Transverse colon (tissue), 4 donors: Measurements from ENCODE around the gene IL17B. TPM values are rescaled to one million over a fixed set of nuclear protein-coding genes. Genes with fewer than 3 reads are reported as not detected.

Source experiments
- DNase-seq: peaks from one replicate; pipeline ENCODE4 v3.0.0-alpha.2; 2019
- H3K27ac ChIP-seq, 4 donors: fragments of 200-600 bp; sonication (generic); 2 replicates each; pipeline ENCODE4 v1.5.1; 2016 to 2018; ENCODE audit warnings: inconsistent platforms in 4 of 4
- H3K27me3 ChIP-seq: fragments of 200-600 bp; sonication (generic); 2 replicates; pipeline ENCODE4 v1.5.1; 2017; ENCODE audit warnings: inconsistent platforms
- H3K36me3 ChIP-seq, 4 donors: fragments of 200-600 bp; sonication (generic); 2 replicates each; pipeline ENCODE4 v1.5.1; 2017 to 2019; ENCODE audit warnings: inconsistent platforms in 4 of 4
- H3K4me1 ChIP-seq, 4 donors: fragments of 200-600 bp; sonication (generic); 2 replicates each; pipeline ENCODE4 v1.5.1; 2017 to 2020; ENCODE audit warnings: inconsistent platforms in 4 of 4
- H3K4me3 ChIP-seq, 4 donors: fragments of 200-600 bp; sonication (generic); 1 replicate in 1 of 4; 2 replicates in 3 of 4; pipeline versions ENCODE4 v1.5.1 to v1.6.1; 2017 to 2019; ENCODE audit warnings: inconsistent platforms in 4 of 4
- H3K9me3 ChIP-seq, 2 donors: fragments of 200-600 bp; sonication (generic); 2 replicates each; pipeline ENCODE4 v1.5.1; 2017 to 2019; ENCODE audit warnings: inconsistent platforms in 2 of 2
- EP300 ChIP-seq: sonication (generic); formaldehyde crosslinking; IDR thresholded peaks from one replicate; pipeline ENCODE4 v1.6.1; 2017; ENCODE audit warnings: antibody characterized with exemption, low read depth
- POLR2A ChIP-seq: fragments of 450-650 bp; IDR thresholded peaks from one replicate; pipeline ENCODE4 v1.6.1; 2016; ENCODE audit warnings: antibody characterized with exemption, mild to moderate bottlenecking, moderate library complexity
- POLR2AphosphoS5 ChIP-seq, 3 donors: sonication (generic); formaldehyde crosslinking; IDR thresholded peaks; one replicate each; pipeline ENCODE4 v1.6.1; 2016; ENCODE audit warnings: antibody characterized with exemption in 3 of 3
- WGBS, 2 donors: methylation state at CpG; one replicate each; pipeline ENCODE4 v1.1.5; 2018; ENCODE audit warnings: low coverage in 1 of 2; 5-methylcytosine and 5-hydroxymethylcytosine counted together
- in situ Hi-C, 4 donors: fragments of 200-750 bp; cut with MboI; loops; one replicate each; pipeline versions ENCODE4 v1.15.0 to v1.15.1; 2017; ENCODE audit warnings: low sequenced_read_pairs in 3 of 4, low pct_ligation_motif_present in 1 of 4, low pct_unique_long_range_greater_than_20kb in 1 of 4
- intact Hi-C: fragments of 100-400 bp; cut with DNase I; formaldehyde crosslinking; loops from one replicate; pipeline ENCODE4 v1.15.1; 2023; ENCODE audit warnings: low total_unique reads
- total RNA-seq, 4 donors: library from RNA; depleted of rRNA; stranded (reverse); fragments of >200 nt; gene quantifications; one replicate each; pipeline ENCODE4 v1.1.0, GENCODE V29; 2016
- TF ChIP-seq, protein P1 (sequence below), 5 experiments: fragments of 200-600 bp in 3 of 5; fragments of 450-650 bp in 2 of 5; sonication (generic) in 3 of 5; IDR thresholded peaks; 1 replicate in 2 of 5; 2 replicates in 3 of 5; pipeline ENCODE4 v1.5.1; 2016 to 2017; ENCODE audit warnings: antibody characterized with exemption in 5 of 5, inconsistent platforms in 3 of 5, mild to moderate bottlenecking in 2 of 5, moderate library complexity in 1 of 5

IL17B gene
- total RNA-seq, 4 donors from 2014 or later, result not detected

DNA sequence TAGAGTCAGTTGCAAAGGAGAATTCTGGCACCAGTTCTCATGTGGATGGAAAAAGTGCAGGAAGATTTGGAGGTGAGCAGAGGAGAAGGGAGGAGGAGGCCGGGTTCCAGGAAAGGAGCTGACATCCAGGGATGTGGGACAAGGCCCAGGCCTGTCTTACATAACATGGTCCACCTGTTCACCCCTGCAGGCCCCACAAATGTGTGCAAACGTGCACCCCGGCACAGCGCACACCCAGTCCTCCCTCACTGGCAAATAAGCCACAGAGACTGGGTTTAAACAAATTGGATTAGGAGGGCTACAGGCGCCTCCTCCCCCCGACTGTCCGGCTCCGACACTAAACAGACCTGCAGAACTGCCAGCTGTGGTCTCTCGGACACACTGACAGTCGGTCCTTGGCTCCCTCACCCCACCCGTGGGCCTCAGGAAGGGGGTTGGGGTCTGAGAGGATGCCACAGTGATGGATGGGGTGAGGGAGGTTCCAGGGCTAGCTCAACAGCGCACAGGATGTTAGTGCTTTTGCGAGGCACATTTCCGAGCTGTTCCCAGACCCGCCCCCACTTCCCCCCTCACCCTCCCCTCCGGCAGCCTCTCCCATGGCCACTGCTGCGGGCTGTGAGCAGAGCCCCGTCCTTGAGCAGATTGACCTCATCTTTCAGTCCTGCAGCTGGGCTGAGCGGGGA, 43.4 kb upstream of the IL17B start:
- Histone ChIP-seq H3K27me3 (no peaks in the 10 kb centered on the region), H3K4me3 (no peak overlapping the region), H3K36me3 (no peaks in the 10 kb centered on the region), H3K27ac (peak overlapping the region; percentile 82 to 97 (median 93)), H3K4me1 (peaks cover 16 to 62% (median 23%) of the 10 kb centered on the region in 4 donors), H3K9me3 (no peaks in the 10 kb centered on the region)
- TF ChIP-seq, protein P1, sequence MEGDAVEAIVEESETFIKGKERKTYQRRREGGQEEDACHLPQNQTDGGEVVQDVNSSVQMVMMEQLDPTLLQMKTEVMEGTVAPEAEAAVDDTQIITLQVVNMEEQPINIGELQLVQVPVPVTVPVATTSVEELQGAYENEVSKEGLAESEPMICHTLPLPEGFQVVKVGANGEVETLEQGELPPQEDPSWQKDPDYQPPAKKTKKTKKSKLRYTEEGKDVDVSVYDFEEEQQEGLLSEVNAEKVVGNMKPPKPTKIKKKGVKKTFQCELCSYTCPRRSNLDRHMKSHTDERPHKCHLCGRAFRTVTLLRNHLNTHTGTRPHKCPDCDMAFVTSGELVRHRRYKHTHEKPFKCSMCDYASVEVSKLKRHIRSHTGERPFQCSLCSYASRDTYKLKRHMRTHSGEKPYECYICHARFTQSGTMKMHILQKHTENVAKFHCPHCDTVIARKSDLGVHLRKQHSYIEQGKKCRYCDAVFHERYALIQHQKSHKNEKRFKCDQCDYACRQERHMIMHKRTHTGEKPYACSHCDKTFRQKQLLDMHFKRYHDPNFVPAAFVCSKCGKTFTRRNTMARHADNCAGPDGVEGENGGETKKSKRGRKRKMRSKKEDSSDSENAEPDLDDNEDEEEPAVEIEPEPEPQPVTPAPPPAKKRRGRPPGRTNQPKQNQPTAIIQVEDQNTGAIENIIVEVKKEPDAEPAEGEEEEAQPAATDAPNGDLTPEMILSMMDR (IDR thresholded peaks at IDR 0.05), result no peak
- TF ChIP-seq POLR2AphosphoS5 (IDR thresholded peaks at IDR 0.05), result peak; percentile 74 to 90 (median 78)
- peak; percentile 4 for TF ChIP-seq POLR2A
- no peak for TF ChIP-seq EP300
- 30% methylated on average over 9 of the region's 19 CpGs; no CpG with 5 or more reads in 1 of the 2 donors for WGBS, 2 donors
- in situ Hi-C loops (loop anchor here in 1 of 4 donors (10.0 kb wide), 1 partner anchor 108 kb away; no protein-coding TSS in a partner anchor), intact Hi-C loops (no loop called here)
- peak; percentile 47 for DNase-seq

DNA sequence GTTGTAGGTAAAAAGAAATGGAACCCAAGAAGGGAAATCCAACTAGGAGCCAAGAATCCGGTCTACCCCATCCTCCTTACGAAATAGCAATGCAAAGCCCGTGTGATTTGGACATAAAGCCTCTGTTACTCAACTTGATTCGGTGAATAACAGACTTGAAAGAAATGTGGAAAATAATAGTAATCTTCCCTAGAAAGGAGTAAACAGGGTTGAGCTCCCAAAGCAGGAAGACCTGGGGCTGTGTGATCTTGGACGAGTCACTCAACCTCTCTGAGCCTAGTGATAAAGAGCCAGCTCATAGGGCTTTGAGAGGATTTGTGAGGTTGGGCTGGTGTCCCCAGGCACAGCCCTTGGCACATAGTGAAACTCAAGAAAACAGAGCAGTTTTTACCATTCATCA, 42.7 kb upstream of the IL17B start:
- peak overlapping the region; percentile 82 to 97 (median 93) for H3K27ac ChIP-seq
- intact Hi-C loops, result no loop called here

DNA sequence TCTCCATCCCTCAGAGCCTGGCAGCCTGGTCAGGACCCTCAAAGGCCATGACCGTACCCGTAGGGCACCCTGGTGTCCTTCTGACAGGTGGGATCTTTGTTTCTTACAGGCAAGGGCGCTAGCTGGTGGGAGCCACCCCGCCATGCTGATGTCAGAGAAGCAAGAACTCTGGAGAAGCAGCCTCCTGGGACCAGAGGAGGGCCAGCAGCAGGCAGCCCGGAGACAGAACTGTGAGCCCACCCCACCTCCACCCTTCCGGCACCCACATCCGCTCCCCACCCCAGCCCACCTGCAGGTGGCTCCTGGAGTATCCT, 42.2 kb upstream of the IL17B start:
- Histone ChIP-seq H3K36me3 (no peaks in the 10 kb centered on the region), H3K27me3 (no peaks in the 10 kb centered on the region), H3K4me1 (peaks cover 19 to 71% (median 24%) of the 10 kb centered on the region in 4 donors), H3K4me3 (no peak overlapping the region), H3K9me3 (no peaks in the 10 kb centered on the region), H3K27ac (peak overlapping the region; percentile 82 to 97 (median 93))
- TF ChIP-seq EP300 (no peak), POLR2AphosphoS5 (IDR thresholded peaks at IDR 0.05) (no peak), POLR2A (no peak)
- TF ChIP-seq, protein P1 (IDR thresholded peaks at IDR 0.05), result no peak
- intact Hi-C loops (no loop called here), in situ Hi-C loops (loop anchor here in 1 of 4 donors (10.0 kb wide), 1 partner anchor 107 kb away; no protein-coding TSS in a partner anchor)
- 56% methylated on average over 7 of the region's 7 CpGs; no CpG with 5 or more reads in 1 of the 2 donors for WGBS, 2 donors
- no peak for DNase-seq

More for the DNA sequence above, 42.7 kb upstream of the IL17B start:
- 69 to 73% methylated on average over 5 of the region's 5 CpGs for WGBS, 2 donors
- H3K4me3 ChIP-seq, result no peak overlapping the region
- peaks cover 19 to 66% (median 24%) of the 10 kb centered on the region in 4 donors for H3K4me1 ChIP-seq
- DNase-seq, result no peak
- peak in 1 of 3 donors; percentile 46 for TF ChIP-seq POLR2AphosphoS5 (IDR thresholded peaks at IDR 0.05)
- no peak for TF ChIP-seq POLR2A
- in situ Hi-C loops, result loop anchor here in 1 of 4 donors (10.0 kb wide), 1 partner anchor 107 kb away; no protein-coding TSS in a partner anchor
- H3K9me3 ChIP-seq, result no peaks in the 10 kb centered on the region
- no peaks in the 10 kb centered on the region for H3K36me3 ChIP-seq
- no peaks in the 10 kb centered on the region for H3K27me3 ChIP-seq

DNA sequence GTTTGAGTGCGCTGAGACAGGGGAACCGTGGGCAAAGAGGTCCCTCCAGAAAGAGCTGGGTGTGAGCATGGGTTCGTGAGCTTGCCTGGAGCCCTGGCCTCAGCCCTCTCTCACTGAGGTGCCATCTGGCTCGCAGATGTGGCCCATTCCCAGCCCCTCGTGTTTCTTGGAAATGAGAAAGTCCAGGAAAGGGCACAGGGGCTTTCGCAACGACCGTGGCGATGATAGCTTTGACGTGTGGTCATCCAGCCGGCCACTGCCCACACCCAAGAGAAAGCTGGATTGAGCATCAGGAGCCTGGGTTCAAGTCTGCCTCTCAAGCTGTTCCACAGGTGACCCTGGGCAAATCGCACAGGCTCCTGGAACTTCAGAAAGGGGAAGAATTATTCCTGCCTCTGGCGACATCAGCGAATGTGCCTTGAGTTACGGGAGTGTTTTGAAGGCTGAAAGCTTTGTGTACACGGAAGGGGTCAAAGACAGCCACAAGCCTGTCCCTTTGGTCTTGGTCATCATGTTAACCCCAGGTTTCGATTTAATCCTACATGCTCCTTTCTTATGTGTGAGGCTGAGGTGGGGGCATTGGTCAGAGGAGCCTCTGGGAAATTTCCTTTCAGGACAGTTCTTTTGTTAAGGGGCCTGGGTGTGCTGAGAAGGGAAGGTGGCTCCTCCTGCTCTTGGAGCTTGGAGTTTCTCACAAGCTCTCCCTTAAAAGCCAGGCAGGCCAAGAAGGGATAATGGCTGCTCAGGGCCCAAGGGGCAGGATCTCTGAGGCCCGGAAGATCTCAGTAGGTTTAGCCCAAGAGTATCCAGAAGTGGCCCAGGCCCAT, 41.7 kb upstream of the IL17B start:
- Histone ChIP-seq H3K9me3 (no peaks in the 10 kb centered on the region), H3K4me3 (no peak overlapping the region), H3K36me3 (no peaks in the 10 kb centered on the region), H3K27me3 (no peaks in the 10 kb centered on the region), H3K4me1 (peaks cover 19 to 75% (median 23%) of the 10 kb centered on the region in 4 donors), H3K27ac (peak overlapping the region; percentile 82 to 97 (median 93))
- in situ Hi-C loops (loop anchor here in 1 of 4 donors (10.0 kb wide), 1 partner anchor 106 kb away; no protein-coding TSS in a partner anchor), intact Hi-C loops (no loop called here)
- TF ChIP-seq POLR2AphosphoS5 (IDR thresholded peaks at IDR 0.05) (peak in 2 of 3 donors; percentile 46 to 55), POLR2A (no peak)
- DNase-seq, result no peak
- 68 to 71% methylated on average over 10 to 17 of the region's 18 CpGs for WGBS, 2 donors
